Sigmoid colon (tissue), 7 donors: ENCODE results near the gene CHRM4. TPM values are rescaled to one million over a fixed set of nuclear protein-coding genes. Genes with fewer than 3 reads are reported as not detected.
"Not testable (repeated sequence)": the region's sequence is repeated elsewhere in the genome, so short reads cannot be mapped to it uniquely, and the experiment has no call there.

Source experiments
- DNase-seq: peaks from one replicate; pipeline ENCODE4 v3.0.0-alpha.2; 2019
- H3K27ac ChIP-seq, 4 donors: fragments of 200-600 bp; sonication (generic); one replicate each; pipeline ENCODE4 v1.5.1; 2016 to 2019; ENCODE audit warnings: mild to moderate bottlenecking in 1 of 4
- H3K27me3 ChIP-seq, 3 donors: fragments of 200-600 bp; sonication (generic); one replicate each; pipeline ENCODE4 v1.5.1; 2019; ENCODE audit warnings: mild to moderate bottlenecking in 1 of 3
- H3K36me3 ChIP-seq, 4 donors: fragments of 200-600 bp; sonication (generic); one replicate each; pipeline ENCODE4 v1.5.1; 2016 to 2019
- H3K4me1 ChIP-seq, 4 donors: fragments of 200-600 bp; sonication (generic); one replicate each; pipeline ENCODE4 v1.5.1; 2017 to 2019
- H3K4me3 ChIP-seq, 4 donors: fragments of 200-600 bp; sonication (generic); one replicate each; pipeline ENCODE4 v1.5.1; 2017 to 2019; ENCODE audit warnings: mild to moderate bottlenecking in 2 of 4, moderate library complexity in 1 of 4
- H3K9me3 ChIP-seq, 4 donors: fragments of 200-600 bp in 3 of 4; sonication (generic) in 3 of 4; one replicate each; pipeline versions ENCODE4 v1.5.1 to v1.6.1; 2013 to 2019
- EP300 ChIP-seq, 4 donors: sonication (generic); formaldehyde crosslinking; IDR thresholded peaks; one replicate each; pipeline ENCODE4 v1.6.1; 2017; ENCODE audit warnings: antibody characterized with exemption in 4 of 4
- POLR2A ChIP-seq, 2 donors: fragments of 450-650 bp; IDR thresholded peaks; one replicate each; pipeline ENCODE4 v1.6.1; 2016; ENCODE audit warnings: antibody characterized with exemption in 2 of 2, mild to moderate bottlenecking in 2 of 2, moderate library complexity in 2 of 2
- POLR2AphosphoS5 ChIP-seq, 4 donors: sonication (generic); formaldehyde crosslinking; IDR thresholded peaks; one replicate each; pipeline ENCODE4 v1.6.1; 2017; ENCODE audit warnings: antibody characterized with exemption in 4 of 4
- WGBS, 2 donors: extraction: QIAGEN DNeasy Blood & Tissue Kit; methylation state at CpG; one replicate each; pipeline ENCODE4 v1.1.7; 2013; 5-methylcytosine and 5-hydroxymethylcytosine counted together
- intact Hi-C: fragments of 100-400 bp; cut with DNase I; formaldehyde crosslinking; loops from one replicate; pipeline ENCODE4 v1.15.1; 2023
- polyA plus RNA-seq, 3 donors: library from polyadenylated mRNA; stranded (reverse); fragments of 200-250 nt; gene quantifications; one replicate each; pipeline ENCODE4 v1.2.3, GENCODE V29; 2013
- total RNA-seq, 4 donors: library from RNA; depleted of rRNA; stranded (reverse); fragments of >200 nt; gene quantifications; one replicate each; pipeline ENCODE4 v1.1.0, GENCODE V29; 2016
- TF ChIP-seq, protein P1 (sequence below), 4 experiments: fragments of 450-650 bp in 3 of 4; fragments of 200-600 bp in 1 of 4; IDR thresholded peaks; one replicate each; pipeline ENCODE4 v1.5.1; 2016 to 2019; ENCODE audit warnings: antibody characterized with exemption in 4 of 4, mild to moderate bottlenecking in 3 of 4, moderate library complexity in 2 of 4
- donor health status: healthy with polysubstance abuse.
- donor health status: Bipolar disorder and iron deficiency.
- donor health status: healthy.

CHRM4 gene
- total and polyA plus RNA-seq, 7 donors = 0.55 to 5.4 (median 2.9) TPM; not detected in 1

GRCh38 chr11:46376258-46377050, 15.1 kb downstream of the CHRM4 start:
- TF ChIP-seq EP300 (IDR thresholded peaks at IDR 0.05) = no peak
- no peak for TF ChIP-seq POLR2A (IDR thresholded peaks at IDR 0.05)
- TF ChIP-seq, protein P1, sequence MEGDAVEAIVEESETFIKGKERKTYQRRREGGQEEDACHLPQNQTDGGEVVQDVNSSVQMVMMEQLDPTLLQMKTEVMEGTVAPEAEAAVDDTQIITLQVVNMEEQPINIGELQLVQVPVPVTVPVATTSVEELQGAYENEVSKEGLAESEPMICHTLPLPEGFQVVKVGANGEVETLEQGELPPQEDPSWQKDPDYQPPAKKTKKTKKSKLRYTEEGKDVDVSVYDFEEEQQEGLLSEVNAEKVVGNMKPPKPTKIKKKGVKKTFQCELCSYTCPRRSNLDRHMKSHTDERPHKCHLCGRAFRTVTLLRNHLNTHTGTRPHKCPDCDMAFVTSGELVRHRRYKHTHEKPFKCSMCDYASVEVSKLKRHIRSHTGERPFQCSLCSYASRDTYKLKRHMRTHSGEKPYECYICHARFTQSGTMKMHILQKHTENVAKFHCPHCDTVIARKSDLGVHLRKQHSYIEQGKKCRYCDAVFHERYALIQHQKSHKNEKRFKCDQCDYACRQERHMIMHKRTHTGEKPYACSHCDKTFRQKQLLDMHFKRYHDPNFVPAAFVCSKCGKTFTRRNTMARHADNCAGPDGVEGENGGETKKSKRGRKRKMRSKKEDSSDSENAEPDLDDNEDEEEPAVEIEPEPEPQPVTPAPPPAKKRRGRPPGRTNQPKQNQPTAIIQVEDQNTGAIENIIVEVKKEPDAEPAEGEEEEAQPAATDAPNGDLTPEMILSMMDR (IDR thresholded peaks at IDR 0.05) = no peak
- TF ChIP-seq POLR2AphosphoS5 (IDR thresholded peaks at IDR 0.05) = no peak
- Histone ChIP-seq H3K36me3 (peaks cover 12 to 58% (median 34%) of the 10 kb centered on the region in 4 donors), H3K4me1 (peaks cover 0 to 25% (median 19%) of the 10 kb centered on the region in 4 donors), H3K4me3 (no peak overlapping the region), H3K27me3 (peaks cover 0 to 8% (median 0%) of the 10 kb centered on the region in 3 donors), H3K9me3 (no peaks in the 10 kb centered on the region), H3K27ac (no peak overlapping the region)
- no peak for DNase-seq
- WGBS, 2 donors = 91 to 93% methylated on average over 19 of the region's 19 CpGs
- intact Hi-C loops = no loop called here

GRCh38 chr11:46375392-46376101, 16.0 kb downstream of the CHRM4 start:
- Histone ChIP-seq H3K4me1 (peaks cover 0 to 17% (median 14%) of the 10 kb centered on the region in 4 donors), H3K4me3 (no peak overlapping the region), H3K27ac (no peak overlapping the region), H3K36me3 (peaks cover 12 to 67% (median 37%) of the 10 kb centered on the region in 4 donors), H3K9me3 (no peaks in the 10 kb centered on the region), H3K27me3 (peaks cover 0 to under 1% (median 0%) of the 10 kb centered on the region in 3 donors)
- no peak for DNase-seq
- no peak for TF ChIP-seq POLR2AphosphoS5 (IDR thresholded peaks at IDR 0.05)
- intact Hi-C loops = no loop called here
- 96% methylated on average over 38 of the region's 38 CpGs for WGBS, 2 donors

GRCh38 chr11:46374815-46375214, 16.8 kb downstream of the CHRM4 start:
- DNase-seq = no peak
- H3K4me3 ChIP-seq = no peak overlapping the region
- intact Hi-C loops = no loop called here
- H3K27me3 ChIP-seq = no peaks in the 10 kb centered on the region
- peaks cover 0 to 11% (median 7%) of the 10 kb centered on the region in 4 donors for H3K4me1 ChIP-seq
- no peak overlapping the region for H3K27ac ChIP-seq
- peaks cover 12 to 75% (median 41%) of the 10 kb centered on the region in 4 donors for H3K36me3 ChIP-seq
- 92 to 94% methylated on average over 15 of the region's 15 CpGs for WGBS, 2 donors
- TF ChIP-seq POLR2A (IDR thresholded peaks at IDR 0.05) = no peak
- TF ChIP-seq EP300 (IDR thresholded peaks at IDR 0.05) = no peak
- TF ChIP-seq POLR2AphosphoS5 (IDR thresholded peaks at IDR 0.05) = no peak
- TF ChIP-seq, protein P1 (IDR thresholded peaks at IDR 0.05) = no peak
- no peaks in the 10 kb centered on the region for H3K9me3 ChIP-seq

- no peak overlapping the region for H3K4me3 ChIP-seq
- no peaks in the 10 kb centered on the region for H3K9me3 ChIP-seq
- no peaks in the 10 kb centered on the region for H3K27me3 ChIP-seq
- intact Hi-C loops = no loop called here
- TF ChIP-seq EP300 (IDR thresholded peaks at IDR 0.05) = no peak
- TF ChIP-seq, protein P1 (IDR thresholded peaks at IDR 0.05) = no peak
- TF ChIP-seq POLR2AphosphoS5 (IDR thresholded peaks at IDR 0.05) = no peak
- no peak for TF ChIP-seq POLR2A (IDR thresholded peaks at IDR 0.05)
- H3K36me3 ChIP-seq = peaks cover 12 to 77% (median 41%) of the 10 kb centered on the region in 4 donors
- H3K4me1 ChIP-seq = peaks cover 0 to 7% (median under 1%) of the 10 kb centered on the region in 4 donors
- no peak overlapping the region for H3K27ac ChIP-seq
- 92 to 93% methylated on average over 30 of the region's 30 CpGs for WGBS, 2 donors
- no peak for DNase-seq
Measured at GRCh38 chr11:46373787-46374740, 17.5 kb downstream of the CHRM4 start.

DNA sequence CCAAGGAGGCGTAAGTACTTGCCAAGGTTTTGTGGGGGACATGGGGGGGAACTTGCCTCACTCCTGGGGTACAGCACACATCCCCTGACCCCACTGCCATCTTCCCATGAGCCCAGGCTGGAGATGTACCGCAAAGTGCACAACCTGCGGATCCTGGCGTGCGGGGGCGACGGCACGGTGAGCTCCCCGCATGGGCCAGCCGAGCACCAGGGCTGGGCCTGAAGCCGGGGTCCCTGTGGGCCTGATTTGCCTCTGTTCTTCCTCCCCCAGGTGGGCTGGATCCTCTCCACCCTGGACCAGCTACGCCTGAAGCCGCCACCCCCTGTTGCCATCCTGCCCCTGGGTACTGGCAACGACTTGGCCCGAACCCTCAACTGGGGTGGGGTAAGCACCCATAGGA, 19.1 kb downstream of the CHRM4 start:
- H3K4me3 ChIP-seq, H3K27ac ChIP-seq, H3K27me3 ChIP-seq, intact Hi-C loops, H3K4me1 ChIP-seq, DNase-seq, H3K9me3 ChIP-seq: not testable (repeated sequence)
- H3K36me3 ChIP-seq = peaks cover 12 to 82% (median 44%) of the 10 kb centered on the region in 4 donors
- WGBS, 2 donors = 96% methylated on average over 15 of the region's 15 CpGs
